HG03135 (cell line): ENCODE results near the gene MTMR8.

Experiments
- ATAC-seq: cut with Tn5 transposase; IDR thresholded peaks from one replicate; pipeline ENCODE4 v1.9.1; 2021; ENCODE audit warnings: mild to moderate bottlenecking, moderate library complexity; ENCODE audit not compliant: unreplicated experiment

The MTMR8 gene

GRCh38 chrX:64321507-64321906 is 73.7 kb downstream of the MTMR8 start:
- no peak for ATAC-seq

DNA sequence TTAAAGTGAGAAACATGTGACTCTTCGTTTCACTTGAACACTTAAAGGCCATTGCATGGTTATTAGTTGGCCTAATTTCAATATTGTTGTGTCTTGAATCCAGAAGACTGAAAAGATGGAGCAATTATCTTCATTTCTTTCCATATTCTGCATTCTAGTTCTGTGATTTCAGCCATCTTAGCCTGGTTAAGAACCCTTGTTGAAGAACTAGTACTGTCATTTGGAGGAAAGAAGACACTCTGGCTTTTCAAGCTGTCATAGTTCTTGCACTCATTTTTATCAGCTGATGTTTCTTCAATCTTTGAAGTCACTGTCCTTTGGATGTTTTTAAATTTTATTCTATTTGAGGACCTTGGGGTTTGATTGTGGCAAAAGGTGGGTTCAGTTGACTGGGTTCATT is 81.6 kb downstream of the MTMR8 start:
- ATAC-seq: no peak

GRCh38 chrX:64306712-64307111 is 88.5 kb downstream of the MTMR8 start:
- ATAC-seq: no peak

DNA sequence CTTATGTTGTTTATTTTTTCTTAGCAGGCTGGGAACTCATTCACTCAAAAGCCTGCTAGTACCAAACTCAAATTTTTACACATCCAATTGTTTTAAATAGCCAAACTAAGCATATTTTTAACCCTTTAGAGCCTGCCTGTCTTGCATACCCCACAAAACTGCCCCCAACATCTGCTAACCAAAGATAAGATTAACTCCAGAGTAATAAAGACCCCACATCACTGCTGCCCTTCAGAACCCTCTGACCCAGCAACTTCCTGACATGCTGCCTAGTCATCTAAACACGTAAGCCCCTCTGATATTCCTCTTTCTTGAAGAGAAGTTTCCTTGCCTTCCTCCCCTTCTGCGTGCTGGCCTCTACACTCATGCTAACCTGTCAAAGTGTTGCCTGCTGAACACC is 104.1 kb downstream of the MTMR8 start:
- no peak for ATAC-seq

DNA sequence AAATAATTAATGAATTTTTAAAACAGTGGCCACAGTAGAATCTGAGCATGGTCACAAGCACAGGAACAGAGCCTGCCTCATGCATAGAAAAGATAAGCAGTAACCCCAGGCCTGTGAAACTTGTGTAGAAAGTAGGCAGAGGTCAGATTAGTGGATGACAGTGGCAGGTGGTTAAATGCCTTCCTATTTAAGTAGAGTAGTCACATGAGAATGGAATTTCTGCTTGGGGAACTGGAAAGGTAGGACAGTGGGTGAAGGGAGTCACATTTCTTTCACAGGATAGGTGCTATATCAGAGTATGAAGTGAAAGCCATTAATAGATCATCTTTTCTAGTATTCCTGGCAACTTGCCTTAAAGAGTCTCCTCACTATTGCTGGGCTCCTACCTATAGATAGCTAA is 130.0 kb downstream of the MTMR8 start:
- no peak for ATAC-seq

DNA sequence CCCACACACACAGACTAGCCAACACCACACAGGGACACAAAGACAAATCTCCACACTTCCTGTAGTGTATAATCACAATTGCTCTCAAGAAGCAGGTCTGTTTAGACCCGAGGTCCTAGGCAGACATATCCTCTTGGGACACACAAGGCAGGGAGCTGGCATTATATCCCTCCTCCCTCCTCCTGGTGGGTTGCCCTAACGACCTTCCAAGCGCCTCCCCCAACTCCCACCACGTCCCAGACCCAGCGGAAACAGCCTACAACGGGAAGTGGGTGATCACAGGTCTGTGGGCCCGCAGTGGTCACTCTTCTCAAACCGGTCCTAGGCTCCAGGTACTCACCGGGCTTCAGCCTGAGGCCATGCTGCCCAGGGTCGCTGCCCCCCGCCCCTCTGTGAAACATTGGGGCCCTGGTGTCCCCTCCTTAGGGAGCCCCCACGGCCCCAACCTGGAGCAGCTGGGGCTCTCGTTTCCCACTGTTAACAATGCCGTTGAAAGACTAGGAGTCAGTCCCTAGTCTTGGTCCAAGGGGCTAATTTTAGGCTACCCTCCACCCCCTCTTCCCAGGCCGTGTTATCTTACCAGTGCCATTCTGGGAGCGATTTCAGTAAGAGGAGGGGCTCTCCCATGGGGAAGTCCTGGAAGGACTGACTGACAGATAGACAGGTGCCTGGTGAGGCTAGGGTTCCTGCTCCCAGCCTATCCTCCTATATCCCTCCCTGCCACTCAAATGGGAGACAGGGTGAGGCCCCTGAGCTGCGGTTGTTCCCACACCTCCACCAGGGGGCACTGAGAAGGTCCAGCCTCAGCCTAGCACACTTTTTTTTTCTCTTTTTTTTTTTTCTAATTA is 164.9 kb downstream of the MTMR8 start, which contains the start of gene ASB12:
Gene ASB12, minus strand, starts transcription at position 485 of the 848 bp plus-strand sequence. CDS start 4,957 bp downstream, outside the sequence.
- no peak for ATAC-seq

DNA sequence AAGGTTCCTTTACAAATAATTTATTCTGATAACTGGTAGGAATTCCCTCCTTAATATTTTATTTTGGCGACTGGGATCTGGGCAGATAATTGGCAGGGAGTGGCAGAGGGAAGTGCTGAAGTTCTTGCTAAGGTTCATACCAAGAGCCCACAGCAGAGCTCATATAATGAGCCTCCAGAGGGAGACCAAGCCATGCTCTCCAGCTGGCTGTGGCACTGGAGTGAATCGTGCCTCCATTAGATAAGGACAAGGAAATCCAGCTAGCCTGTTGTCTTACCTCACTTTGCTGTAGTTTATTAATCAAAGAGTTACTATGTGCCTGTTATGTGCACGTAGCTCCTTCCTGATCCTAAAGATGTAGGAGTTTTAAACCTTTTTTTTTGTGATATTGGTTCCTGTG is 166.1 kb downstream of the MTMR8 start:
- no peak for ATAC-seq
